K562 (cell line): ENCODE measurements around the gene ZNF440. TPM values are rescaled to one million over a fixed set of nuclear protein-coding genes. Genes with fewer than 3 reads are reported as not detected.

Experiments
- AFF4 ChIP-seq: sonication (generic); formaldehyde crosslinking; IDR thresholded peaks from 2 replicates; pipeline ENCODE4 v1.8.0; 2023; ENCODE audit warnings: mild to moderate bottlenecking, missing genetic modification reagents
- ASH1L ChIP-seq: fragments of 450-650 bp; IDR thresholded peaks from 2 replicates; pipeline ENCODE4 v1.6.1; 2018; ENCODE audit warnings: borderline replicate concordance, mild to moderate bottlenecking, low read depth; ENCODE audit not compliant: partially characterized antibody
- E2F4 ChIP-seq: sonication (generic); formaldehyde crosslinking; IDR thresholded peaks from 2 replicates; pipeline ENCODE4 v1.8.0; 2022; ENCODE audit warnings: mild to moderate bottlenecking, low read depth, missing genetic modification reagents
- E2F8 ChIP-seq: fragments of 450-650 bp; IDR thresholded peaks from 2 replicates; pipeline ENCODE4 v1.7.1; 2018; ENCODE audit warnings: mild to moderate bottlenecking, low read depth; ENCODE audit not compliant: partially characterized antibody
- EGR1 ChIP-seq: fragments of 450-650 bp; conservative IDR thresholded peaks from 2 replicates; pipeline ENCODE4 v1.6.1; 2017; ENCODE audit warnings: mild to moderate bottlenecking
- NRF1 ChIP-seq, 2 experiments: fragments of 450-650 bp; IDR thresholded peaks in 1 of 2; conservative IDR thresholded peaks in 1 of 2; 2 replicates each; pipeline ENCODE4 v1.6.1; 2014; ENCODE audit warnings: mild to moderate bottlenecking in 2 of 2
- OTX1 ChIP-seq: fragments of 450-650 bp; formaldehyde crosslinking; IDR thresholded peaks from 2 replicates; pipeline ENCODE4 v1.4.0; 2022; ENCODE audit warnings: mild to moderate bottlenecking
- TBL1XR1 ChIP-seq, 2 experiments: IDR thresholded peaks; 2 replicates each; pipeline ENCODE4 v1.6.1; 2012; ENCODE audit warnings: improper control_type of control experiment in 2 of 2, low read length in 2 of 2, mild to moderate bottlenecking in 1 of 2
- THAP12 ChIP-seq: fragments of 250-450 bp; sonication (Bioruptor Pico); IDR thresholded peaks from 2 replicates; pipeline ENCODE4 v1.9.0; 2021; ENCODE audit warnings: mild to moderate bottlenecking, inconsistent platforms
- ZNF639 ChIP-seq, 2 experiments: fragments of 200-800 bp in 1 of 2; sonication (Bioruptor generic) in 1 of 2; sonication (generic) in 1 of 2; formaldehyde crosslinking in 1 of 2; IDR thresholded peaks in 1 of 2; conservative IDR thresholded peaks in 1 of 2; 2 replicates each; pipeline versions ENCODE4 v1.5.0 to v1.6.1; 2016 to 2020; ENCODE audit warnings: missing compliant biosample characterization in 1 of 2, missing genetic modification characterization in 1 of 2, missing genetic modification reagents in 1 of 2
- ZNF79 ChIP-seq: fragments of 250-450 bp; sonication (Bioruptor Pico); IDR thresholded peaks from 2 replicates; pipeline ENCODE4 v1.4.0; 2020; ENCODE audit warnings: low read depth, mild to moderate bottlenecking, moderate library complexity
- polyA plus RNA-seq, 8 experiments: library from polyadenylated mRNA; depleted of rRNA in 4 of 8; stranded (reverse) in 5 of 8; unstranded in 3 of 8; fragments of >200 nt; fragmentation: Nextera tagmentation in 2 of 8; fragmentation: Illumina TruSeq in 1 of 8; extraction: Ambion mirVana in 2 of 8; extraction: Trizol in 1 of 8; gene quantifications; 2 replicates each; pipeline versions ENCODE4 v1.2.1 to v1.2.3, GENCODE V29; 2011 to 2014; ENCODE audit warnings: inconsistent platforms in 1 of 8, missing spikeins in 1 of 8
- total RNA-seq, 7 experiments: library from RNA; depleted of rRNA in 6 of 7; stranded (reverse); fragments of >200 nt in 6 of 7; fragmentation: Illumina TruSeq in 2 of 7; extraction: Trizol in 2 of 7; gene quantifications; 2 replicates each; pipeline versions ENCODE4 v1.2.1 to v1.2.3, GENCODE V29; 2011 to 2021; ENCODE audit warnings: low replicate concordance in 1 of 7

The ZNF440 gene
- total and polyA plus RNA-seq, 9 of the 15 experiments (the other 6 are each of a cell fraction or from before 2014, with no cell fraction given), result 5.9 to 32.6 (median 13.4) TPM

GRCh38 chr19:11766597-11767591, 47.2 kb upstream of the ZNF440 start, which contains the start of gene ZNF441 (continued):
- TF ChIP-seq ASH1L, result peak; percentile 30
- peak; percentile 60; the same call in 1 of the 2 replicates for TF ChIP-seq AFF4 (CRISPR knock-in tag)
- peak; percentile 73 to 78 for TF ChIP-seq NRF1 (conservative IDR thresholded peaks at IDR 0.05 in 1 of 2, IDR thresholded peaks at IDR 0.05 in 1 of 2)
- 0 out of 2 replicates have a peak, but pooled peaks have one; percentile 23 for TF ChIP-seq OTX1 (CRISPR knock-in tag)
- TF ChIP-seq ZNF639 (CRISPR knock-in tag; conservative IDR thresholded peaks at IDR 0.05 in 1 of 2, IDR thresholded peaks at IDR 0.05 in 1 of 2), result no peak
- TF ChIP-seq ZNF79 (CRISPR knock-in tag), result no peak
- TF ChIP-seq THAP12 (CRISPR knock-in tag), result peak; percentile 49; the same call in 1 of the 2 replicates
- TF ChIP-seq E2F4, result no peak; the same call in 1 of the 2 replicates
- TF ChIP-seq E2F8, result peak; percentile 66
- 0 out of 4 replicates have a peak, but pooled peaks of 1 of the 2 experiments have one; percentile 24 for TF ChIP-seq TBL1XR1 (IDR thresholded peaks at IDR 0.05; ENCODE audit: low read length in 2 of 2)
- 0 out of 2 replicates have a peak, but pooled peaks have one; percentile 23 for TF ChIP-seq EGR1
